Activated CD8-positive, alpha-beta memory T cell treated with anti-CD3 and anti-CD28 coated beads for 1 hour (primary cell): ENCODE data around the gene CTR9.

Experiments
- DNase-seq, 2 donors: peaks; one replicate each; pipeline ENCODE4 v3.0.0-alpha.2; 2020; ENCODE audit warnings: low read depth in 1 of 2; ENCODE audit errors: extremely low read depth in 1 of 2

CTR9 gene

GRCh38 chr11:10779086-10779485 lies 28.0 kb downstream of the CTR9 start:
- DNase-seq = no peak

GRCh38 chr11:10780040-10780439 lies 29.0 kb downstream of the CTR9 start:
- no peak for DNase-seq

GRCh38 chr11:10784232-10785145 lies 33.4 kb downstream of the CTR9 start:
- DNase-seq = no peak

GRCh38 chr11:10785146-10785474 lies 34.1 kb downstream of the CTR9 start:
- DNase-seq = no peak

- no peak for DNase-seq
Observed at GRCh38 chr11:10786451-10786850, 35.4 kb downstream of the CTR9 start.

- peak; percentile 58 to 82 for DNase-seq
Observed at GRCh38 chr11:10792385-10793068, 41.5 kb downstream of the CTR9 start.

- no peak for DNase-seq
Observed at GRCh38 chr11:10793470-10794255, 42.6 kb downstream of the CTR9 start.

GRCh38 chr11:10796191-10796590 lies 45.1 kb downstream of the CTR9 start:
- no peak for DNase-seq

- DNase-seq = no peak
Observed at GRCh38 chr11:10797001-10797400, 46.0 kb downstream of the CTR9 start.

- no peak for DNase-seq
Observed at GRCh38 chr11:10797531-10797930, 46.5 kb downstream of the CTR9 start.

GRCh38 chr11:10798330-10798928 lies 47.4 kb downstream of the CTR9 start:
- DNase-seq = no peak

- DNase-seq = no peak
Observed at GRCh38 chr11:10800292-10800691, 49.2 kb downstream of the CTR9 start.

GRCh38 chr11:10803676-10804075 lies 52.6 kb downstream of the CTR9 start:
- DNase-seq = no peak

- no peak for DNase-seq
Observed at GRCh38 chr11:10805741-10806140, 54.7 kb downstream of the CTR9 start.

- DNase-seq = no peak
Observed at GRCh38 chr11:10806206-10806605, 55.2 kb downstream of the CTR9 start.

GRCh38 chr11:10807493-10808234 lies 56.6 kb downstream of the CTR9 start:
- peak; percentile 4 to 28 for DNase-seq

GRCh38 chr11:10808235-10808552 lies 57.1 kb downstream of the CTR9 start:
- DNase-seq = no peak

- peak; percentile 94 to 95 for DNase-seq
Observed at GRCh38 chr11:10808553-10809372, 57.7 kb downstream of the CTR9 start, which contains the start of gene EIF4G2. Gene EIF4G2, minus strand, starts transcription at chr11:10808926.

GRCh38 chr11:10809373-10810160 lies 58.5 kb downstream of the CTR9 start:
- peak in 1 of 2 donors; percentile 27 for DNase-seq
